Stimulated activated CD8-positive, alpha-beta memory T cell treated with anti-CD3 and anti-CD28 coated beads, Interleukin-15, amount 100 ng/mL, for 4 hours (primary cell): ENCODE results near the gene ZNF425.
A peak's percentile ranks its signal among the peaks of the same experiment; 100 is the strongest.
"Not testable (repeated sequence)": the region's sequence is repeated elsewhere in the genome, so short reads cannot be mapped to it uniquely, and the experiment has no call there.

ENCODE experiments used
- DNase-seq, 2 donors: peaks; one replicate each; pipeline ENCODE4 v3.0.0-alpha.2; 2020; ENCODE audit warnings: low read depth in 2 of 2

The ZNF425 gene

GRCh38 chr7:149130572-149131198 is 4.6 kb upstream of the ZNF425 start:
- no peak for DNase-seq

GRCh38 chr7:149126662-149127266 is 640 bp upstream of the ZNF425 start:
- DNase-seq = peak; percentile 50 to 65

- no peak for DNase-seq
Measured at GRCh38 chr7:149125189-149125862, 798 bp downstream of the ZNF425 start.

- DNase-seq = no peak
Measured at GRCh38 chr7:149109969-149110368, 16.2 kb downstream of the ZNF425 start.

- no peak for DNase-seq
Measured at GRCh38 chr7:149104749-149105148, 21.4 kb downstream of the ZNF425 start.

DNA sequence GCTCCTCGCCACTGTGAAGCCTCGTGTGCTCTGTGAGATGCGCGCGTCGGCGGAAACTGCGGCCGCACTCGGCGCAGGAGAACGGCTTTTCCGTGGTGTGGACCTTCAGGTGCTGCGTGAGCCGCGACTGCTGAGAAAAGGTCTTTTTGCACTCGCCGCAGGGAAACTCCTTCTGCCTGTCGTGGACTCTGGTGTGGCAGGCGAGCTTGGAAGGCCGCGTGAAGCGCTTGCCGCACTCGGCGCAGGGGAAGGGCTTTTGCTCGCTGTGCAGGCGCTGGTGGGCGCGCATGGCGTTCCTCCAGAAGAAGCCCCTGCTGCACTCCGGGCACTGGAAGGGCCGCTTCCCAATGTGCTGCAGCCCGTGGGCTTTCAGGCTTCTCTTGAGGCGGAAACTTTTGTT is 21.9 kb downstream of the ZNF425 start:
- no peak for DNase-seq

GRCh38 chr7:149103424-149103823 is 22.7 kb downstream of the ZNF425 start:
- DNase-seq = no peak

DNA sequence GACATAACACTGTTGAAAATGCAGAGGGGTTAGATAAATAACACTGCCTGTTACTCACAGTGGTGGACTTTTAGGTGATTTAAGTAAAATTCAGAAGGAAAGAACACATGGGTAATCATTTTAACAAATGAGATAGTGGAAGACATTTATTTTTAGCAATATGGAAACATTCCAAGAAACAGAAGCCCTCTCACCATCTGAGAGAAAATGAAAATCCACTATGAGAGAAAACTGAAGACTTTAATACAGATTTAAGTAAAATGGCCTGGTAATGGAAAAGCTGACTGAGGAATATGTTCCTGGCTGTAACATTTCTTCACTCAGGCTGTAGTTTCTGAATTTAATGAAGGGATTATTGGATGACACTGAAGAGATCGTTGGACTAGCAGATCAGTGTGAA is 23.5 kb downstream of the ZNF425 start:
- no peak for DNase-seq

- DNase-seq = no peak
Measured at GRCh38 chr7:149100821-149101220, 25.3 kb downstream of the ZNF425 start.

- no peak for DNase-seq
Measured at GRCh38 chr7:149099058-149099457, 27.1 kb downstream of the ZNF425 start.

GRCh38 chr7:149097088-149097487 is 29.0 kb downstream of the ZNF425 start:
- DNase-seq = no peak

GRCh38 chr7:149093228-149093627 is 32.9 kb downstream of the ZNF425 start:
- no peak for DNase-seq

DNA sequence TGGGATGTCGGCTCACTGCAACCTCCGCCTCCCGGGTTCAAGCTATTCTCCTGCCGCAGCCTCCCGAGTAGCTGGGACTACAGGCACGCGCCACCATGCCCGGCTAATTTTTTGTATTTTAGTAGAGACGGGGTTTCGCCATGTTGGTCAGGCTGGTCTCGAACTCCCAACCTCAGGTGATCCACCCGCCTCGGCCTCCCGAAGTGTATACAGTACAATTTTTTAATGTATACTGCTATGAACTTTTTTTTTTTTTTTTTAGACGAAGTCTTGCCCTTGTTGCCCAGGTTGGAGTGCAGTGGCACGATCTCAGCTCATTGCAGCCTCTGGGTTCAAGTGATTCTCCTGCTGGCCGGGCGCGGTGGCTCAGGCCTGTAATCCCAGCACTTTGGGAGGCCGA is 33.9 kb downstream of the ZNF425 start:
- not testable (repeated sequence) for DNase-seq

DNA sequence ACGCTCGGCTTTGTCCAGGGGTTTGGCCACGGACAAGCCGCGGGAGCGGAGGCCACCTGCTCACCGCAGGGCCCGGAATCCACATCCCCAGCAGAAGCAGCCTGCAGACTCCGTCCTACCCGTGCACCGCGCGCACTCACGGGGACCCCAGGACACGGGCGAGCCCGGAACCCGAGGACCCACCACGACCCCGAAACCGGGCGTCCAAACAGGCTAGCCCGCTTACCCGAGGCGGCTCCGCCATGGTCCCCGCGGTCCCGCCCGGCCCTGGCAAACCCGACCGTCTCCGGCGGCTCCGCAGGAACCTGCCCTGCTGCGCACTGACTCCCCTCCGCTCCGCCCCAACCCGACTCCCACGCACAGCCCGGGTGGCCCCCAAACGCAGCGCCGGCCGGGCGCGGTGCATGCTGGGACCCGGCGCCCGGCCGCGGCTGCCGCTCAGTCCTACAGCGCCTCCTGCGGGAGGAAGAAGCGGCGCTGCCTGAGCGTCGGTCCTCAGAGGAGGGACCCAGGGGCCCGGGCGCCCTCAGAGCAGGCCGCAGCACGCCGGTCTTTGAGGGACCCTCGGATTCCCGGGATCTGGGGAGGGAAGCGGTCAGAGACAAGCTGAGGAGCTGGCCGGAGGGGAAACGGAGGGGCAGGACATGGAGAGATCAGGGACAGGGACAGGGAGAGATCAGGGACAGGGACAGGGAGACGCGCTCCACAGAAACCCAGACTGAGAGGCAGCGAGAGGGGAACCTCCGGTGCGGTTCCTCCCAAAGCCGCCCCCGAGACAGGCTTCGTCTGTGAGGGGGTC is 35.5 kb downstream of the ZNF425 start, which contains the start of gene ZNF786:
ZNF786 (minus strand) TSS at position 322 of the 799 bp plus-strand sequence; CDS start at position 244, 78 bp downstream.
- DNase-seq = peak; percentile 92 to 94

GRCh38 chr7:149087376-149087775 is 38.7 kb downstream of the ZNF425 start:
- no peak for DNase-seq

DNA sequence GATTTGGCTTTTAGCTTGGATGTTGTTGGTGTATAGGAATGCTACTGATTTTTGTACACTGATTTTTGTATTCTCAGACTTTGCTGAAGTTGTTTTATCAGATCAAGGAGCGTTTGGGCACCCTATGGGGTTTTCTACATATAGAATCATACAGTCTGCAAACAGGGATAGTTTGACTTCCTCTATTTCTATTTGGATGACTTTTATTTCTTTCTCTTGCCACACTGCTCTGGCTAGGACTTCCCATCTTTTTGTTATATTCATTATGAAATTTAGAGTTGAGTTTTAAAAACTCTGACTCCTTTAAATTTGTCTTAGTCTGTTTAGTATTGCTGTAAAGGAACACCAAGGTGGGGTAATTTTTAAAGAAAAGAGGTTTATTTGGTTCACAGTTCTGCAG is 40.3 kb downstream of the ZNF425 start:
- no peak for DNase-seq

DNA sequence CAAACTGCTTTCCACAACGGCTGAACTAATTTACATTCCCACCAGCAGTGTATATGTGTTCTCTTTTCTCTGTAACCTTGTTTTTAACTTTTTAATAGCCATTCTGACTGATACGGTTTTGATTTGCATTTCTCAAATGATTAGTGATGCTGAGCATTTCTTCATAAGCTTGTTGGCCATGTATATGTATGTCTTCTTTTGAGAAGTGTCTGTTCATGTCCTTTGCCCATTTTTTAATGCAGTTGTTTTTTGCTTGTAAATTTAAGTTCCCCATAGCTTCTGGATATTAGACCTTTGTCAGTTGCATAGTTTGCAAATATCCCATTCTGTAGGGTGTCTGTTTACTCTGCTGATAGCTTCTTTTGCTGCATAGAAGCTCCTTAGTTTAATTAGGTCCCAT is 41.7 kb downstream of the ZNF425 start:
- no peak for DNase-seq

DNA sequence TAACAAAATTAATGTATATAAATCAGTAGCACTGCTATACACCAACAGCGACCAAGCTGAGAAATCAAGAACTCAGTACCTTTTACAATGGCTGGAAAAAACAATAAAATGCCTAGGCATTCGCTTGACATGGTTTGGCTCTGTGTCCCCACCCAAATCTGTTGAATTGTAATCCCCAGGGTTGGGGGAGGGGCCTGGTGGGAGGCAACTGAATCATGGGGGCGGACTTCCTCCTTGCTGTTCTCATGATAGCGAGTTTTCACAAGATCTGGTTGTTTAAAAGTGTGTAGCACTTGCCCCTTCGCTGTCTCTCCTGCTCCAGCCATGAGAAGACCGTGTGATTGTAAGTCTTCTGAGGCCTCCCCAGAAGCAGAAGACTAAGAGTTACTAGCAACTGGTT is 44.2 kb downstream of the ZNF425 start:
- DNase-seq = no peak

DNA sequence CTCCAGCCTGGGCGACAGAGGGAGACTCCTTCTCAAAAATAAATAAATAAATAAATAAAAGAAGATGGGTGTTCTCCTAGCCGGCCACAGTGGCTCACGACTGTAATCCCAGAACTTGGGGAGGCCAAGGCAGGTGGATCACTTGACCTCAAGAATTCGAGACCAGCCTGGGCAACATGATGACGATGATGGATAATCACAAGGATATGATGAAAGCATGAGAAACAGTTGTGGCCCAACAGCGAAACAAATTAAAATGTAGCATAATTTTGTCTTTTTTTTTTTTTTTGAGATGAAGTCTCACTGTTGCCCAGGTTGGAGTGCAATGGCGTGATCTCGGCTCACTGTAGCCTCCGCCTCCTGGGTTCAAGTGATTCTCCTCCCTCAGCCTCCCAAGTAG is 48.5 kb downstream of the ZNF425 start:
- no peak for DNase-seq

- DNase-seq = no peak
Measured at GRCh38 chr7:149075286-149075685, 50.8 kb downstream of the ZNF425 start.

DNA sequence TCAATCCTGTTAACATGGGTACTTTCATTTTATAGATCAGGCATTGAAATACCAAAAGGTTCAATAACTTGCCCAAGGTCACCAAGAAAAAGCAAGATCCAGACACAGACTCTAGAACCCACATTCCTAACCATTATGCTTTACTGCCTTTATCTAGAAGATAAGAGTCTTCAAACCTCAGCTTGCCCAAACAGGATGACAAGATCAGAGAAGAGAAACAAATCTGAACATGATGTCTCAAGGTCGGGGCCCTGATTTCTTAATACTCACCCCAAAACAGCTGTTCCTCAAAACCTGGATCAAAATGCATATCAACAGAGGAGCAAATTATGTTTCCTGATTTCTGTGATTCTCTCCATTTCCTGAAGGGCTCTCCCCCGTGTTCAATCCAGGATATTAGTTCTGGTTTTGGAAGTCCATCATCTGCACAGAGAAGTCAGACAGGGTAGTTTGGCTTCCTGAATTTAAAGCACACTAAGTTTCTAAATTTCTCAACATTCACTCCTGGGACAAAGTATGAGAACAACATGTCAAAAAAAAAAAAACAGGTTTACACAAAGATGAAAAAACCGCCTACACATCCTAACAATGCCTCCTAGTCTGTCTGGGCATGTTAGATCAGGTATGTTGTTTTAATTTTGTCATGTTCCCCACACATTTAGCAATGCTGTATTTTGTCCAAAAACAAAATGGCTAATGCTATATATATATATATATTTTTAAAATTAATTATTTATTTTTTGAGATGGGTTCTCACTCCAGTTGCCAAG is 51.8 kb downstream of the ZNF425 start:
- DNase-seq = no peak

GRCh38 chr7:149072438-149072775 is 53.7 kb downstream of the ZNF425 start:
- no peak for DNase-seq
